PC-9 (cell line): Measurements from ENCODE around the gene NCK1. TPM values are rescaled to one million over a fixed set of nuclear protein-coding genes. Genes with fewer than 3 reads are reported as not detected.

ENCODE experiments used
- BruUV-seq: library from RNA; stranded (reverse); fragments of 400-500 nt; replicated peaks from 2 replicates; lab custom pipeline; 2021; lab: Mats Ljungman, UMichigan
- CTCF ChIA-PET: fragments of 300-600 bp; sonication (Branson Sonifier 250); formaldehyde crosslinking; loops from one replicate; lab custom pipeline; 2022; ENCODE audit warnings: antibody characterized with exemption; lab: Charles Lee
- POLR2A ChIA-PET: fragments of 300-600 bp; sonication (Branson Sonifier 250); formaldehyde crosslinking; loops from one replicate; lab custom pipeline; 2022; ENCODE audit warnings: antibody characterized with exemption; ENCODE audit not compliant: unreplicated experiment; lab: Charles Lee
- DNase-seq, 2 experiments: peaks; one replicate each; pipeline versions ENCODE4 v3.0.0 to v3.0.0-alpha.2; 2015 to 2022; ENCODE audit warnings: mixed read lengths in 1 of 2
- H2AFZ ChIP-seq: fragments of 200-600 bp; sonication (generic); 2 replicates; pipeline ENCODE4 v1.8.1; 2017; ENCODE audit warnings: antibody characterized with exemption
- H3F3A ChIP-seq: fragments of 200-600 bp; sonication (generic); 2 replicates; pipeline ENCODE4 v1.8.1; 2017; ENCODE audit warnings: antibody characterized with exemption, mild to moderate bottlenecking, low read depth; ENCODE audit not compliant: insufficient read depth
- H3K27ac ChIP-seq: fragments of 200-600 bp; sonication (generic); 2 replicates; pipeline ENCODE4 v1.6.1; 2016; ENCODE audit warnings: mixed run types
- H3K27me3 ChIP-seq: fragments of 200-600 bp; sonication (generic); 2 replicates; pipeline ENCODE4 v1.6.1; 2016; ENCODE audit warnings: low read depth, mixed run types; ENCODE audit not compliant: insufficient read depth
- H3K36me3 ChIP-seq: fragments of 200-600 bp; sonication (generic); 2 replicates; pipeline ENCODE4 v1.6.1; 2016; ENCODE audit warnings: low read depth, mixed run types
- H3K4me1 ChIP-seq: fragments of 200-600 bp; sonication (generic); replicated peaks from 2 replicates; pipeline ENCODE4 v1.6.1; 2016; ENCODE audit warnings: mixed run types; ENCODE audit not compliant: insufficient read depth
- H3K4me2 ChIP-seq: fragments of 200-600 bp; sonication (generic); 2 replicates; pipeline ENCODE4 v1.6.1; 2017; ENCODE audit warnings: mixed run types
- H3K4me3 ChIP-seq: fragments of 200-600 bp; sonication (generic); 2 replicates; pipeline ENCODE4 v1.6.1; 2016; ENCODE audit warnings: mixed run types
- H3K79me2 ChIP-seq: fragments of 200-600 bp; sonication (generic); 2 replicates; pipeline ENCODE4 v1.6.1; 2017; ENCODE audit warnings: low read depth, mixed run types
- H3K9me2 ChIP-seq: fragments of 200-600 bp; sonication (generic); 2 replicates; pipeline ENCODE4 v1.8.1; 2017; ENCODE audit warnings: mild to moderate bottlenecking; ENCODE audit not compliant: insufficient read depth
- H3K9me3 ChIP-seq: fragments of 200-600 bp; sonication (generic); 2 replicates; pipeline ENCODE4 v1.8.1; 2016; ENCODE audit warnings: low read depth; ENCODE audit not compliant: insufficient read depth
- H4K20me1 ChIP-seq: fragments of 200-600 bp; sonication (generic); 2 replicates; pipeline ENCODE4 v1.8.1; 2017; ENCODE audit not compliant: insufficient read depth
- CTCF ChIP-seq: fragments of 200-600 bp; sonication (generic); conservative IDR thresholded peaks from 2 replicates; pipeline ENCODE4 v1.6.1; 2017; ENCODE audit warnings: mixed run types, antibody characterized with exemption, mild to moderate bottlenecking, moderate library complexity
- EZH2 ChIP-seq: fragments of 200-600 bp; sonication (generic); IDR thresholded peaks from 2 replicates; pipeline ENCODE4 v1.8.0; 2017; ENCODE audit warnings: antibody characterized with exemption, low read depth
- intact Hi-C: fragments of 100-400 bp; cut with micrococcal nuclease; formaldehyde crosslinking; loops from one replicate; pipeline ENCODE4 v1.10.0; 2022; ENCODE audit not compliant: unreplicated experiment
- total RNA-seq: library from RNA; stranded (reverse); gene quantifications from 2 replicates; pipeline ENCODE4 v1.2.3, GENCODE V29; 2021

NCK1 gene
- total RNA-seq, 1 experiment from 2014 or later = 42.7 TPM

GRCh38 chr3:136943436-136943835, 81.4 kb downstream of the NCK1 start:
- no peak for DNase-seq
- H3K9me2 ChIP-seq = no peaks in the 10 kb centered on the region
- H3F3A ChIP-seq = no peaks in the 10 kb centered on the region; the same call in 1 of the 2 replicates
- H3K79me2 ChIP-seq = peaks cover 40% of the 10 kb centered on the region
- no peak overlapping the region for H2AFZ ChIP-seq
- H4K20me1 ChIP-seq = peaks cover 7% of the 10 kb centered on the region
- ChIA-PET CTCF (no interaction called here), POLR2A (no interaction called here)
- BruUV-seq = no TSS peak
- H3K27ac ChIP-seq = no peak overlapping the region
- H3K4me1 ChIP-seq = peaks cover 1% of the 10 kb centered on the region
- intact Hi-C loops = no loop called here
- H3K9me3 ChIP-seq = no peaks in the 10 kb centered on the region
- no peak overlapping the region for H3K4me2 ChIP-seq
- peaks cover 4% of the 10 kb centered on the region; the same call in 1 of the 2 replicates for H3K36me3 ChIP-seq
- no peaks in the 10 kb centered on the region for H3K27me3 ChIP-seq
- H3K4me3 ChIP-seq = no peak overlapping the region
- TF ChIP-seq CTCF (no peak), EZH2 (no peak)

- CTCF ChIA-PET = interaction anchor here (1.3 kb wide), 1 partner anchor 67 kb away, joined by 4 read pairs; no protein-coding TSS in a partner anchor
- no TSS peak for BruUV-seq
- no peak overlapping the region for H3K27ac ChIP-seq
- H3K27me3 ChIP-seq = no peaks in the 10 kb centered on the region
- H3K9me2 ChIP-seq = no peaks in the 10 kb centered on the region
- H3K4me1 ChIP-seq = peaks cover 4% of the 10 kb centered on the region
- TF ChIP-seq CTCF (no peak), EZH2 (no peak)
- peaks cover 13% of the 10 kb centered on the region for H3K79me2 ChIP-seq
- peaks cover 7% of the 10 kb centered on the region for H4K20me1 ChIP-seq
- 0 out of 2 replicates have a peak, but pooled peaks cover 4% of the 10 kb centered on the region for H3K36me3 ChIP-seq
- H3F3A ChIP-seq = peaks cover 5% of the 10 kb centered on the region
- no peak overlapping the region for H3K4me3 ChIP-seq
- H3K4me2 ChIP-seq = no peak overlapping the region
- no peak for DNase-seq
- POLR2A ChIA-PET = no interaction called here
- no peak overlapping the region for H2AFZ ChIP-seq
- intact Hi-C loops = no loop called here
- H3K9me3 ChIP-seq = no peaks in the 10 kb centered on the region
These were observed 85.0 kb downstream of the NCK1 start for GRCh38 chr3:136946978-136947377.

GRCh38 chr3:136947477-136947876, 85.5 kb downstream of the NCK1 start:
- TF ChIP-seq CTCF = no peak
- TF ChIP-seq EZH2 = no peak
- POLR2A ChIA-PET = interaction anchor here (0.6 kb wide), 2 partner anchors 9 to 84 kb away, joined by 3 read pairs; no protein-coding TSS in a partner anchor
- intact Hi-C loops = no loop called here

More at GRCh38 chr3:136947477-136947876, 85.5 kb downstream of the NCK1 start:
- Histone ChIP-seq H3K9me2 (no peaks in the 10 kb centered on the region), H3F3A (peaks cover 6% of the 10 kb centered on the region), H3K4me1 (peaks cover 9% of the 10 kb centered on the region), H4K20me1 (peaks cover 7% of the 10 kb centered on the region), H3K27ac (0 out of 2 replicates have a peak overlapping the region, but pooled peaks have one; percentile 25), H3K79me2 (peaks cover 12% of the 10 kb centered on the region), H2AFZ (no peak overlapping the region), H3K9me3 (no peaks in the 10 kb centered on the region), H3K4me3 (no peak overlapping the region), H3K36me3 (0 out of 2 replicates have a peak, but pooled peaks cover 4% of the 10 kb centered on the region), H3K4me2 (no peak overlapping the region), H3K27me3 (no peaks in the 10 kb centered on the region)
- BruUV-seq = no TSS peak
- no peak for DNase-seq
- CTCF ChIA-PET = interaction anchor here (0.6 to 1.3 kb wide), 3 partner anchors 9 to 66 kb away, joined by 4 to 7 read pairs (median 5); no protein-coding TSS in a partner anchor
